ENCODE results near the gene MEGF6. TPM values are rescaled to one million over a fixed set of nuclear protein-coding genes. Genes with fewer than 3 reads are reported as not detected.

MEGF6 gene
- total RNA-seq, 1 experiment from 2014 or later = 21.3 TPM

DNA sequence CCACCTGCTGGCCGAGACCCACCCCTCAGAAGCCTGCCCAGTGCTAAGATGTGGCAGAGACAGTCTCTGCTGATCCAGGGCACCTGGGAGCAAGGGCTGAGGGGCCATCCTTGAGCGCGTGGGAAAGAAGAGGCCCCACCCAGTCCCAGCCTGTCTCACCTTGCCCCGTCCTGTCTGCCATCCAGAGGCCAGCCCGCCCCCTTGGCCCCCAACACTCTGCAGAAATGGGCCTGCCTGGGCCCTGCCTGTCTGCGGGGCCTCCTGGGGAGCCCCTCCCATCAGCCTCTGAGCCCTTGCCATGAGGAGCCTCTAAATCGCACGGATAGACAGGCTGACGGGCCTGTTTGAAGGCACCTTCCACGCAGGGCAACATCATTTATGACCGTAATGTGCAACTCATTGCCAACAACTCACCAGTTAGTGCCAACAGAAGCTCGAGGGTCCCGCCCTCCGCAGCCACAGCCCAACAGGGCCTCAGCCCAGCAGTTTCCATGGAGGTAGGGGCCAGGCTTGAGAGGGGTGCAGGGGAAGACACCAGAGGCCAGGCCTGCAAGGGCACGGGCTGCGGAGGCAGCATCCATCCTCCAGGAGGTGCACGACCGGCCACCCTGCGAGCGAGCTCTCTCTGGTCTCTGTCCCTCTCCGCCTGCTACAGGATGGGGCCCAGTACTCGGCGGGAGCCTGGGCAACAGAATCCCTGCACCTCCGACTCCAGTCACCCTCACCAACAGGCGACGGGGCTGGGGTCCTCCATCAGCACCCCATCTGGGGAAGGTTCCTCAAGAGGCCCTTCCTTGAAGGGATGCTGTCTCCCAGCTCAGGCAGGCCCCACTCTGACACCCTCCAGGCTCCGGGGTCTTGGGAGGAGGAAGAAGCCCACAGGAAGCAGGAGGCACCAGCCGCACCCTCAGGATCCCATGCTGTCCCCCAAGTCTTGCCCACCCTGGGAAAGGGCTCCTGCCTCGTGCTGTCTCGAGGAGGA is 78.0 kb downstream of the MEGF6 start:
- Histone ChIP-seq H2AFZ (ENCODE audit: low read length) (no peak overlapping the region), H4K20me1 (ENCODE audit: control insufficient read depth, insufficient read depth, insufficient read length) (no peaks in the 10 kb centered on the region), H3K4me1 (ENCODE audit: insufficient read depth, low read length) (no peaks in the 10 kb centered on the region; the same call in 1 of the 2 replicates), H3T11ph (ENCODE audit: low read length) (no peak overlapping the region), H4K8ac (replicated peaks; ENCODE audit: insufficient read length, low read depth, low read length) (no peak overlapping the region), H3K79me1 (ENCODE audit: insufficient read depth, low read depth, low read length, poor library complexity, severe bottlenecking) (no peaks in the 10 kb centered on the region), H3K79me2 (ENCODE audit: insufficient read depth, low read length) (no peaks in the 10 kb centered on the region), H3K18ac (ENCODE audit: insufficient read length, low read depth, low read length) (no peak overlapping the region), H3K9ac (ENCODE audit: extremely low read depth, insufficient read length, low read length) (no peak overlapping the region), H2BK20ac (ENCODE audit: low read depth, low read length, poor library complexity, severe bottlenecking) (no peak overlapping the region), H3K14ac (ENCODE audit: insufficient read depth, low read length) (no peak overlapping the region; the same call in 1 of the 2 replicates), H2AK5ac (ENCODE audit: insufficient read length, low read length) (no peak overlapping the region), H3K23me2 (ENCODE audit: insufficient read length, low read depth, low read length, poor library complexity, severe bottlenecking) (peaks cover 5% of the 10 kb centered on the region), H2BK5ac (ENCODE audit: insufficient read length, low read length) (no peak overlapping the region), H2BK12ac (ENCODE audit: insufficient read length, low read depth, low read length) (no peak overlapping the region), H3K27me3 (ENCODE audit: insufficient read depth, low read length) (no peaks in the 10 kb centered on the region; the same call in 1 of the 2 replicates), H2BK15ac (ENCODE audit: low read depth, low read length) (no peak overlapping the region), H2BK120ac (ENCODE audit: low read depth, low read length, poor library complexity, severe bottlenecking) (no peak overlapping the region), H3K56ac (ENCODE audit: insufficient read length, low read depth, low read length) (no peak overlapping the region), H4K5ac (ENCODE audit: insufficient read length, low read depth, low read length) (no peak overlapping the region), H3K27ac (ENCODE audit: insufficient read length, low read depth, low read length) (no peak overlapping the region), H3K4ac (ENCODE audit: low read depth, low read length) (no peak overlapping the region), H3K9me3 (ENCODE audit: control insufficient read depth, low read depth, low read length) (no peaks in the 10 kb centered on the region), H3K4me2 (ENCODE audit: insufficient read depth, insufficient read length, low read length) (no peak overlapping the region), H3K23ac (ENCODE audit: insufficient read length, low read depth, low read length) (no peak overlapping the region), H4K91ac (ENCODE audit: insufficient read length, low read depth, low read length) (no peak overlapping the region)
- no CpG with 5 or more reads among the region's 30 CpGs for WGBS (ENCODE audit: extremely low coverage, insufficient read length, low lambda C conversion rate)
- DNase-seq = peak; percentile 69
- TF ChIP-seq, protein P1, sequence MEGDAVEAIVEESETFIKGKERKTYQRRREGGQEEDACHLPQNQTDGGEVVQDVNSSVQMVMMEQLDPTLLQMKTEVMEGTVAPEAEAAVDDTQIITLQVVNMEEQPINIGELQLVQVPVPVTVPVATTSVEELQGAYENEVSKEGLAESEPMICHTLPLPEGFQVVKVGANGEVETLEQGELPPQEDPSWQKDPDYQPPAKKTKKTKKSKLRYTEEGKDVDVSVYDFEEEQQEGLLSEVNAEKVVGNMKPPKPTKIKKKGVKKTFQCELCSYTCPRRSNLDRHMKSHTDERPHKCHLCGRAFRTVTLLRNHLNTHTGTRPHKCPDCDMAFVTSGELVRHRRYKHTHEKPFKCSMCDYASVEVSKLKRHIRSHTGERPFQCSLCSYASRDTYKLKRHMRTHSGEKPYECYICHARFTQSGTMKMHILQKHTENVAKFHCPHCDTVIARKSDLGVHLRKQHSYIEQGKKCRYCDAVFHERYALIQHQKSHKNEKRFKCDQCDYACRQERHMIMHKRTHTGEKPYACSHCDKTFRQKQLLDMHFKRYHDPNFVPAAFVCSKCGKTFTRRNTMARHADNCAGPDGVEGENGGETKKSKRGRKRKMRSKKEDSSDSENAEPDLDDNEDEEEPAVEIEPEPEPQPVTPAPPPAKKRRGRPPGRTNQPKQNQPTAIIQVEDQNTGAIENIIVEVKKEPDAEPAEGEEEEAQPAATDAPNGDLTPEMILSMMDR (conservative IDR thresholded peaks at IDR 0.05) = peak; percentile 47
- no peak overlapping the region for H3K27ac Mint-ChIP-seq
- no peaks in the 10 kb centered on the region; a peak in 2 of 7 replicates for H3K36me3 Mint-ChIP-seq (ENCODE audit: insufficient read depth in 1 of 3, low read depth in 3 of 3)
- H3K9me3 Mint-ChIP-seq = no peaks in the 10 kb centered on the region
- peaks cover 8 to 24% of the 10 kb centered on the region in 2 experiments for H3K4me1 Mint-ChIP-seq
- peaks cover 36% of the 10 kb centered on the region for H3K27me3 Mint-ChIP-seq (ENCODE audit: low read depth)
- no peak overlapping the region for H3K4me3 Mint-ChIP-seq
